BE2C (cell line): ENCODE results near the gene SUPT3H.

Source experiments
- DNase-seq: peaks from one replicate; pipeline ENCODE4 v3.0.0-alpha.2; 2020
- H3K27me3 ChIP-seq: fragments of 250-450 bp; sonication (Bioruptor Pico); 2 replicates; pipeline ENCODE4 v1.5.1; 2020; ENCODE audit warnings: mild to moderate bottlenecking
- H3K36me3 ChIP-seq: fragments of 250-450 bp; sonication (Bioruptor Pico); 2 replicates; pipeline ENCODE4 v1.5.1; 2020; ENCODE audit warnings: mild to moderate bottlenecking
- H3K4me1 ChIP-seq: fragments of 250-450 bp; sonication (Bioruptor Pico); 2 replicates; pipeline ENCODE4 v1.5.1; 2020
- H3K4me3 ChIP-seq: 2 replicates; pipeline ENCODE4 v1.5.1; 2011; ENCODE audit warnings: low read depth, low read length
- H3K9me3 ChIP-seq: fragments of 250-450 bp; sonication (Bioruptor Pico); 2 replicates; pipeline ENCODE4 v1.5.1; 2020
- TF ChIP-seq, protein P1 (sequence below): IDR thresholded peaks from 2 replicates; pipeline ENCODE4 v1.5.1; 2012; ENCODE audit warnings: mild to moderate bottlenecking, low read depth, low read length

Gene SUPT3H

DNA sequence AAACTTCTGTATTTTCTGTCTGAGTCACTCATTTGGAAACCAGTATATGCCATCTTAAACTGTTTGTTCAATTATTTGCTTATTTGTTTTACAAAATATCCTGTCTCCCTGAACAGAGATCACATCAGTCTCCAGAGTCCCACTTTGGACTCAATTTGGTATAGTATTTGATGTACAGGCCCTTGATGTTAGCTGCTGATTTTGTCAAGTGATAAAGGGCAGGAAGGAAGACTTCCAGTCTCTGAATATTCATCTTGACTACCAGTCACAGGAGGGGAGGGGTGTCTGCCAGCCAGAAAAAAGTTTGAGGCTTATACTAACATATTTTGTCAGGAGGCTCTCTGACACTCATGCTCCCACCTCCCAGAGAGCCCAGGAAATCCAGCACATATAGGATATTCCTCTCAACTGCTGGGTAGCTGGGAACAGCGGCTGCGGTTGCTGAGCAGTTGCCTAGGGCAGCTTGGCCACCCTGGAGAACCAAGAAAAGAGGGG lies 426.4 kb downstream of the SUPT3H start:
- Histone ChIP-seq H3K4me3 (no peak overlapping the region), H3K36me3 (no peaks in the 10 kb centered on the region), H3K4me1 (no peaks in the 10 kb centered on the region), H3K27me3 (no peaks in the 10 kb centered on the region), H3K9me3 (no peaks in the 10 kb centered on the region)
- TF ChIP-seq, protein P1, sequence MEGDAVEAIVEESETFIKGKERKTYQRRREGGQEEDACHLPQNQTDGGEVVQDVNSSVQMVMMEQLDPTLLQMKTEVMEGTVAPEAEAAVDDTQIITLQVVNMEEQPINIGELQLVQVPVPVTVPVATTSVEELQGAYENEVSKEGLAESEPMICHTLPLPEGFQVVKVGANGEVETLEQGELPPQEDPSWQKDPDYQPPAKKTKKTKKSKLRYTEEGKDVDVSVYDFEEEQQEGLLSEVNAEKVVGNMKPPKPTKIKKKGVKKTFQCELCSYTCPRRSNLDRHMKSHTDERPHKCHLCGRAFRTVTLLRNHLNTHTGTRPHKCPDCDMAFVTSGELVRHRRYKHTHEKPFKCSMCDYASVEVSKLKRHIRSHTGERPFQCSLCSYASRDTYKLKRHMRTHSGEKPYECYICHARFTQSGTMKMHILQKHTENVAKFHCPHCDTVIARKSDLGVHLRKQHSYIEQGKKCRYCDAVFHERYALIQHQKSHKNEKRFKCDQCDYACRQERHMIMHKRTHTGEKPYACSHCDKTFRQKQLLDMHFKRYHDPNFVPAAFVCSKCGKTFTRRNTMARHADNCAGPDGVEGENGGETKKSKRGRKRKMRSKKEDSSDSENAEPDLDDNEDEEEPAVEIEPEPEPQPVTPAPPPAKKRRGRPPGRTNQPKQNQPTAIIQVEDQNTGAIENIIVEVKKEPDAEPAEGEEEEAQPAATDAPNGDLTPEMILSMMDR = no peak
- DNase-seq = no peak

DNA sequence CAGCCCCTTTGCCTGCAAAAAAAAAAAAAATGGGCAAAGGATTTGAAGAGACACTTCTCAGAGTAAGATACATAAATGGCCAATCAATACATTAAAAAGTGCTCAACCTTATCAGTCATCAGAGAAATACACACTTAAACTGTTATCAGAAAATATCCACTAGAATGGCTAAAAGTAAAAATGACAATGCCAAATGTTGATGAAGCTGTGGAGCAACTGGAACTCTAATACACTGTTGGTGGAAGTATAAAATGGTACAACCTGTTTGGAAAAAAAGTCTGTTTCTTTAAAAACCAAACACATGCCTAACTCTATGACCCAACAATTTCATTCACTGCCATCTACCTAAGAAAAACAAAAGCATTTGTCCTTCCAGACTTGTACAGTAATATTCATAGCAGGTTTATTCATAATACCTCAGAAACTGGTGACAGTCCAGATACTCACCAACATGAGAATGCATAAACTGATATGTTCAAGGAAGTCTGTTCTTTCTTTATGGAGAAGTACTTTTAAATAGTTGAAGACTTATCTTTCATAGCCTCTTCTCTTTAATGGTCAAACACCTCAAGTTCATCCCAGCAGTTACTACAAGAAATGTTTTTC lies 428.0 kb downstream of the SUPT3H start:
- TF ChIP-seq, protein P1 = no peak
- Histone ChIP-seq H3K36me3 (no peaks in the 10 kb centered on the region), H3K4me1 (no peaks in the 10 kb centered on the region), H3K4me3 (no peak overlapping the region), H3K9me3 (no peaks in the 10 kb centered on the region; the same call in 1 of the 2 replicates), H3K27me3 (no peaks in the 10 kb centered on the region)
- DNase-seq = no peak

DNA sequence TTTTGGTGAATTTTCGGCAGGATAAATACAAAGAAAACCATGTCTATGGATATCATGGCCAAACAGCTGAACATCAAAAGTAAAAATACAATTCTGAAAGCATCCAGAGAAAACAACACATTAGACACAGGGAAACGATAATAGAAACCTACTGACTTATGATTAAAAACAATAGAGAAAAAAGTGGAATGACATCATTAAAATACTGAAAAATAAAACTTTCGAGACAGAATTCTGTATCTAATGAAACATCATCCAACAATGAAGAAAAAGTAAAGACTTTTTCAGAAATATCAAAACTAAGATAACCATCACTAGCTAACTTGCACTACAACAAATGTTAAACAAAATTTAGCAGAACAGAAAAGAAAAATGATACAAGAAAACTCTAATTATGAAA lies 434.2 kb downstream of the SUPT3H start:
- Histone ChIP-seq H3K4me1 (no peaks in the 10 kb centered on the region), H3K9me3 (no peaks in the 10 kb centered on the region; the same call in 1 of the 2 replicates), H3K4me3 (no peak overlapping the region), H3K36me3 (no peaks in the 10 kb centered on the region), H3K27me3 (no peaks in the 10 kb centered on the region)
- DNase-seq = no peak
- TF ChIP-seq, protein P1 = no peak

DNA sequence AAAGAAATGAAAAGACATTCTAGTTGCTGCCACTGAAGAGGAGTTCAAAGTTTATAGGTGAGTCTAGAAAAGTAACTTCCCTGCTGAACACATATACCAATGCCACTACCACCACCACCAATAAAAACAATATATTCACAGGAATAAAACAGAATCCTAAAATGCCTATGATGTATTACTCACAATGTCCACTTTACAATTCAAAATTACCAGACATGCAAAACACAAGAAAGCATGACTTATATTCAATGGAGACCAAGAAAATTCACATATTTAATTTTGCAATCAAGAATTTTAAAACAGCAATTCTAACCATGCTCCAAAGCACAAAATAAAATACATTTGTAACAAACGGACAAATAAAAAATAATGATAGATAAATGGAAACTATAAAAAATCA lies 434.9 kb downstream of the SUPT3H start:
- DNase-seq = no peak
- Histone ChIP-seq H3K4me3 (no peak overlapping the region), H3K4me1 (no peaks in the 10 kb centered on the region), H3K36me3 (no peaks in the 10 kb centered on the region), H3K27me3 (no peaks in the 10 kb centered on the region), H3K9me3 (no peaks in the 10 kb centered on the region; the same call in 1 of the 2 replicates)
- TF ChIP-seq, protein P1 = no peak

DNA sequence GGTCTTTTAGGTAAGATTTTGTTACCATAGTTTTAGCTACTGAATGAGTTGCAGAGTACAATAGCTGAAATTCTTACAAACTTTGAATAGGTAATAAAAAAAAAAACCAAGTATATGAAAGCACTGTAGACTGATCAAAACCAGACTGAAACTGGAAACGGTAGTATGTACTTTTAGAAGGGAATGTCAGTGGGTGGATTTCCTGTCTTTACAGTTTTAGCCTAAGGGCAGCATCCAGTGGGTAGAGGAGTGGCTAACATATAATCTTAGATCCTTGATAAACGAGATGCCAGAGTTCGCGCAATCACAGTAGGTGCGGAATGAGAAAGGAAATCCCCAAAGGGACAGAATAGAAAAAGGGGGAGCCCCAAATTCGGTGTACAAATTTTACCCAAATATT lies 435.5 kb downstream of the SUPT3H start:
- Histone ChIP-seq H3K4me1 (no peaks in the 10 kb centered on the region), H3K36me3 (no peaks in the 10 kb centered on the region), H3K4me3 (no peak overlapping the region), H3K27me3 (no peaks in the 10 kb centered on the region), H3K9me3 (no peaks in the 10 kb centered on the region; the same call in 1 of the 2 replicates)
- TF ChIP-seq, protein P1 = no peak
- no peak for DNase-seq

DNA sequence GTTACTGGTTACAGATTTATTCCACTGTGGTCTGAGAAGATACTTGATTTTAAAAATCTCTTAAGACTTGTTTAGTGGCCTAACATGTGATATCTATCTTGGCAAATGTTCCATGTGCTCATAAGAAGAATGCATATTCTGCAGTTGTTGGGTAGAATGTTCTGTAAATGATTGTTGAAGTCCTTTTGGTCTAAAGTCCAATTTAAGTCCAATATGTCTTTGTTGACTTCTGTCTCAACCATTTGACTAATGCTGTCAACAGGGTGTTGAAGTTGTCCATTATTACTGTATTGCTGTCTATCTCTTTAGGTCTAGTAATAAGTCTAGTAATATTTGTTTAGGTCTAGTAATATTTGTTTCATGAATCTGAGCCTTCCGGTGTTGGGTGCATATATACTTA lies 437.4 kb downstream of the SUPT3H start:
- Histone ChIP-seq H3K9me3 (no peaks in the 10 kb centered on the region), H3K4me1 (no peaks in the 10 kb centered on the region), H3K36me3 (no peaks in the 10 kb centered on the region), H3K4me3 (no peak overlapping the region), H3K27me3 (no peaks in the 10 kb centered on the region)
- no peak for DNase-seq
- TF ChIP-seq, protein P1 = no peak
